OCI-LY7 (cell line): ENCODE measurements around the gene WDR74. TPM values are rescaled to one million over a fixed set of nuclear protein-coding genes. Genes with fewer than 3 reads are reported as not detected.

Source experiments
- BruUV-seq: library from RNA; stranded (reverse); fragments of 400-500 nt; replicated peaks from 2 replicates; lab custom pipeline; 2021; lab: Mats Ljungman, UMichigan
- CTCF ChIA-PET: fragments of 300-600 bp; sonication (Branson Sonifier 250); formaldehyde crosslinking; loops from one replicate; lab custom pipeline; 2022; ENCODE audit warnings: antibody characterized with exemption; ENCODE audit not compliant: unreplicated experiment; lab: Charles Lee
- POLR2A ChIA-PET: fragments of 300-600 bp; sonication (Branson Sonifier 250); formaldehyde crosslinking; loops from one replicate; lab custom pipeline; 2022; ENCODE audit warnings: antibody characterized with exemption; lab: Charles Lee
- DNase-seq: peaks from one replicate; pipeline ENCODE4 v3.0.0-alpha.2; 2015; ENCODE audit warnings: low spot score
- H2AFZ ChIP-seq: fragments of 200-600 bp; sonication (generic), shearing (Covaris generic); 2 replicates; pipeline ENCODE4 v1.6.1; 2014; ENCODE audit warnings: mild to moderate bottlenecking, antibody characterized with exemption, low read length, moderate library complexity
- H3K27ac ChIP-seq: fragments of 200-600 bp; sonication (generic); 2 replicates; pipeline ENCODE4 v1.5.1; 2014; ENCODE audit warnings: mixed run types, low read depth, mild to moderate bottlenecking, moderate library complexity, low read length, inconsistent platforms; ENCODE audit not compliant: poor library complexity, severe bottlenecking
- H3K36me3 ChIP-seq: fragments of 200-600 bp; sonication (generic); 2 replicates; pipeline ENCODE4 v1.6.1; 2014; ENCODE audit warnings: mild to moderate bottlenecking, antibody characterized with exemption, low read length, moderate library complexity, mixed read lengths; ENCODE audit not compliant: insufficient read depth
- H3K4me1 ChIP-seq: fragments of 200-600 bp; sonication (generic); 2 replicates; pipeline ENCODE4 v1.5.1; 2014; ENCODE audit warnings: mild to moderate bottlenecking, low read length; ENCODE audit not compliant: insufficient read depth, poor library complexity, severe bottlenecking
- H3K4me2 ChIP-seq: fragments of 200-600 bp; sonication (generic); 2 replicates; pipeline ENCODE4 v1.6.1; 2014; ENCODE audit warnings: mild to moderate bottlenecking, low read length
- H3K4me3 ChIP-seq: fragments of 200-600 bp; sonication (generic); 2 replicates; pipeline ENCODE4 v1.5.1; 2014; ENCODE audit warnings: mild to moderate bottlenecking, low read depth, low read length; ENCODE audit not compliant: poor library complexity, severe bottlenecking
- H3K79me2 ChIP-seq: fragments of 200-600 bp; sonication (generic); 2 replicates; pipeline ENCODE4 v1.6.1; 2016; ENCODE audit warnings: low read depth, mild to moderate bottlenecking, low read length, moderate library complexity, mixed read lengths; ENCODE audit not compliant: insufficient read depth
- H3K9me2 ChIP-seq: fragments of 200-600 bp; sonication (generic); 2 replicates; pipeline ENCODE4 v1.6.1; 2016; ENCODE audit warnings: mild to moderate bottlenecking, low read length, mixed read lengths; ENCODE audit not compliant: insufficient read depth
- H3K9me3 ChIP-seq: fragments of 200-600 bp; sonication (generic); 2 replicates; pipeline ENCODE4 v1.6.1; 2014; ENCODE audit warnings: mild to moderate bottlenecking, mixed run types, low read length, mixed read lengths
- H4K20me1 ChIP-seq: fragments of 200-600 bp; sonication (generic); 2 replicates; pipeline ENCODE4 v1.6.1; 2014; ENCODE audit warnings: mild to moderate bottlenecking, antibody characterized with exemption, low read length, moderate library complexity, mixed read lengths; ENCODE audit not compliant: insufficient read depth
- CTCF ChIP-seq: fragments of 200-600 bp; sonication (generic); conservative IDR thresholded peaks from 2 replicates; pipeline ENCODE4 v1.5.1; 2014; ENCODE audit warnings: mild to moderate bottlenecking, antibody characterized with exemption, low read length, moderate library complexity, mixed read lengths
- EZH2phosphoT487 ChIP-seq: fragments of 200-600 bp; sonication (generic); IDR thresholded peaks from 2 replicates; pipeline ENCODE4 v1.6.1; 2018; ENCODE audit warnings: low read depth, borderline replicate concordance, mild to moderate bottlenecking, mixed run types, antibody characterized with exemption, low read length, moderate library complexity, mixed read lengths
- intact Hi-C: fragments of 100-400 bp; cut with micrococcal nuclease; formaldehyde crosslinking; loops from one replicate; pipeline ENCODE4 v1.10.0; 2022; ENCODE audit not compliant: unreplicated experiment
- total RNA-seq, 2 experiments: library from RNA; depleted of rRNA in 1 of 2; stranded (reverse); fragments of >200 nt in 1 of 2; shearing (Covaris generic) in 1 of 2; gene quantifications; 2 replicates each; pipeline ENCODE4 v1.2.3, GENCODE V29; 2014 to 2022

The WDR74 gene
- total RNA-seq, 2 experiments from 2014 or later, result 98.4 to 139 TPM

DNA sequence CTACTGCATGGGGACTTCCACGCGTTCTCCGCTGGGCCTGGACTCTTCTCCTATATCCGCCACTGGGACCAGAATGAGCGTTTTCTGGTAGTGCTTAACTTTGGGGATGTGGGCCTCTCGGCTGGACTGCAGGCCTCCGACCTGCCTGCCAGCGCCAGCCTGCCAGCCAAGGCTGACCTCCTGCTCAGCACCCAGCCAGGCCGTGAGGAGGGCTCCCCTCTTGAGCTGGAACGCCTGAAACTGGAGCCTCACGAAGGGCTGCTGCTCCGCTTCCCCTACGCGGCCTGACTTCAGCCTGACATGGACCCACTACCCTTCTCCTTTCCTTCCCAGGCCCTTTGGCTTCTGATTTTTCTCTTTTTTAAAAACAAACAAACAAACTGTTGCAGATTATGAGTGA, 49.0 kb upstream of the WDR74 start:
- peaks cover 13% of the 10 kb centered on the region; the same call in 1 of the 2 replicates for H3K79me2 ChIP-seq
- ChIA-PET POLR2A (no interaction called here), CTCF (no interaction called here)
- no peaks in the 10 kb centered on the region for H3K4me1 ChIP-seq
- no peak overlapping the region for H3K4me2 ChIP-seq
- TSS peak; percentile 50 for BruUV-seq
- H3K4me3 ChIP-seq, result no peak overlapping the region
- H2AFZ ChIP-seq, result no peak overlapping the region
- intact Hi-C loops, result no loop called here
- H4K20me1 ChIP-seq, result no peaks in the 10 kb centered on the region
- H3K9me3 ChIP-seq, result no peaks in the 10 kb centered on the region
- TF ChIP-seq CTCF, result no peak
- no peak for TF ChIP-seq EZH2phosphoT487
- no peak for DNase-seq
- H3K9me2 ChIP-seq, result no peaks in the 10 kb centered on the region
- no peak overlapping the region for H3K27ac ChIP-seq
- peaks cover 69% of the 10 kb centered on the region for H3K36me3 ChIP-seq

DNA sequence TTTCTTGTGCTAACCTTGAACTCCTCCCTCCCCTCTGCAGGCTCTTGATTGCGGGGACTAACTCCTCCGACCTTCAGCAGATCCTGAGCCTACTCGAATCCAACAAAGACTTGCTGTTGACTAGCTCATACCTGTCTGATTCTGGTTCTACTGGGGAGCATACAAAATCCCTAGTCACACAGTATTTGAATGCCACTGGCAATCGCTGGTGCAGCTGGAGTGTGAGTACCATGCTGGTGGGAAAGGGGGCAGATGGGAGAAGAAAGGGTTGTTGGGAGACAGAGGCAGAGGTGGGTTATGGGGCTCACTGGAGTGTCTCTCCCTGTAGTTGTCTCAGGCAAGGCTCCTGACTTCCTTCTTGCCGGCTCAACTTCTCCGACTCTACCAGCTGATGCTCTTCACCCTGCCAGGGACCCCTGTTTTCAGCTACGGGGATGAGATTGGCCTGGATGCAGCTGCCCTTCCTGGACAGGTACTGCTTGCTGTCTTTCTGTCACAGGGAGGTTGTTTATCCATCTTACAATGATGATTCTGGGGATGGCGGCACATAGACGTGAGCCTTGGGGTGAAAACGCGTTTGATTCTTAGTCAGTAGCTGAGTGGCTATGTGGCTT, 45.9 kb upstream of the WDR74 start:
- CTCF ChIA-PET, result no interaction called here
- Histone ChIP-seq H3K9me3 (no peaks in the 10 kb centered on the region), H3K4me1 (peaks cover 17% of the 10 kb centered on the region), H3K27ac (no peak overlapping the region), H3K4me3 (no peak overlapping the region), H3K4me2 (no peak overlapping the region), H3K36me3 (peaks cover 96% of the 10 kb centered on the region), H2AFZ (no peak overlapping the region), H4K20me1 (0 out of 2 replicates have a peak, but pooled peaks cover under 1% of the 10 kb centered on the region), H3K79me2 (peaks cover 33% of the 10 kb centered on the region), H3K9me2 (no peaks in the 10 kb centered on the region)
- DNase-seq, result no peak
- POLR2A ChIA-PET, result interaction anchor here (0.6 to 4.8 kb wide), 2 partner anchors 29 to 737 kb away, joined by 3 to 42 read pairs; no protein-coding TSS in a partner anchor
- no peak for TF ChIP-seq CTCF
- BruUV-seq, result no TSS peak
- intact Hi-C loops, result no loop called here

- H2AFZ ChIP-seq, result no peak overlapping the region
- H3K9me2 ChIP-seq, result no peaks in the 10 kb centered on the region
- H3K79me2 ChIP-seq, result peaks cover 47% of the 10 kb centered on the region
- peaks cover 28% of the 10 kb centered on the region for H3K4me1 ChIP-seq
- H4K20me1 ChIP-seq, result peaks cover 11% of the 10 kb centered on the region; the same call in 1 of the 2 replicates
- no peaks in the 10 kb centered on the region for H3K9me3 ChIP-seq
- peaks cover 95% of the 10 kb centered on the region for H3K36me3 ChIP-seq
- no peak overlapping the region for H3K27ac ChIP-seq
- no peak overlapping the region for H3K4me3 ChIP-seq
- no TSS peak for BruUV-seq
- H3K4me2 ChIP-seq, result 0 out of 2 replicates have a peak overlapping the region, but pooled peaks have one; percentile 95
- TF ChIP-seq CTCF (no peak), EZH2phosphoT487 (no peak)
- intact Hi-C loops, result loop anchor here (5.0 kb wide), 1 partner anchor 311 kb away; the partner anchor contains the start of gene EEF1G
- POLR2A ChIA-PET, result interaction anchor here (1.2 to 4.8 kb wide), 3 partner anchors 28 to 43 kb away, joined by 3 to 42 read pairs (median 9); no protein-coding TSS in a partner anchor
- DNase-seq, result no peak
- CTCF ChIA-PET, result no interaction called here
These were observed 44.3 kb upstream of the WDR74 start for GRCh38 chr11:62883673-62884072.
